ENCODE data around the gene PPIP5K2. TPM values are rescaled to one million over a fixed set of nuclear protein-coding genes. Genes with fewer than 3 reads are reported as not detected.

Gene PPIP5K2
- total and polyA plus RNA-seq, 12 donors = 16.1 to 86.5 (median 45.9) TPM

DNA sequence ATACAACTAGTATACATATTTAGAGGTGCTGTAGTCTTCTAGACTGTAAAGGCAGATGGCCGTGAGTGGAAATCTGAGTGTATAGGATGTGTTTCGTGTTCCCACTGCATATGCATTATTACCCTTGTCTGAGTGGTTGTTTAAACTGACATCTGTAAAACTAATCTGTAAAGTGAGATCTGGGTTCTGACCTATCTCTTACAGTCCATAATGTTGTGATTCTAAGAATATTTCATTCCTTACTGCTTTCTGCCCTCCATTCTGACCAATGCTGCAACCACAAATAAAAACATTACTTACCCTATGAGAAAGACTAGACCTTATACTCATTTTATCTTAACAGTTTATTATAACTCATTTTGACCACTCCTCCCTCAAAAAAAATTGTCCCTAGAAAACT lies 90.9 kb downstream of the PPIP5K2 start:
- Histone ChIP-seq H3K36me3 (replicated peaks in 1 of 2) (no peaks in the 10 kb centered on the region), H3K9me3 (replicated peaks in 1 of 3) (no peaks in the 10 kb centered on the region), H3K27ac (no peak overlapping the region), H3K4me1 (replicated peaks in 1 of 2) (no peaks in the 10 kb centered on the region), H3K4me3 (no peak overlapping the region), H3K27me3 (no peaks in the 10 kb centered on the region)
- intact Hi-C loops (cut with DNase I) = no loop called here
- WGBS, 4 donors = 92 to 100% (median 97%) methylated on average over 2 of the region's 2 CpGs
- no peak for TF ChIP-seq POLR2A (IDR thresholded peaks at IDR 0.05)
- no peak for TF ChIP-seq CTCF (IDR thresholded peaks at IDR 0.05)
- DNase-seq = no peak

GRCh38 chr5:103211576-103212561 lies 91.8 kb downstream of the PPIP5K2 start:
- no peaks in the 10 kb centered on the region for H3K36me3 ChIP-seq (replicated peaks in 1 of 2)
- H3K27ac ChIP-seq = no peak overlapping the region
- H3K4me3 ChIP-seq = no peak overlapping the region
- H3K27me3 ChIP-seq = no peaks in the 10 kb centered on the region
- no peak for DNase-seq
- H3K4me1 ChIP-seq (replicated peaks in 1 of 2) = no peaks in the 10 kb centered on the region
- 67 to 83% (median 68%) methylated on average over 2 of the region's 2 CpGs for WGBS, 4 donors
- TF ChIP-seq CTCF (IDR thresholded peaks at IDR 0.05) (no peak), POLR2A (IDR thresholded peaks at IDR 0.05) (no peak)
- no peaks in the 10 kb centered on the region for H3K9me3 ChIP-seq (replicated peaks in 1 of 3)
- intact Hi-C loops (cut with DNase I) = no loop called here

GRCh38 chr5:103216137-103216536 lies 96.0 kb downstream of the PPIP5K2 start:
- 8 to 23% (median 12%) methylated on average over 2 of the region's 2 CpGs for WGBS, 4 donors
- no peak overlapping the region for H3K4me3 ChIP-seq
- peaks cover 0 to 4% (median 0%) of the 10 kb centered on the region in 3 donors for H3K9me3 ChIP-seq (replicated peaks in 1 of 3)
- no peak overlapping the region for H3K27ac ChIP-seq
- no peak for DNase-seq
- intact Hi-C loops (cut with DNase I) = no loop called here
- no peaks in the 10 kb centered on the region for H3K27me3 ChIP-seq
- no peaks in the 10 kb centered on the region for H3K4me1 ChIP-seq (replicated peaks in 1 of 2)
- H3K36me3 ChIP-seq (replicated peaks in 1 of 2) = no peaks in the 10 kb centered on the region
- TF ChIP-seq POLR2A (IDR thresholded peaks at IDR 0.05) = no peak
- no peak for TF ChIP-seq CTCF (IDR thresholded peaks at IDR 0.05)

DNA sequence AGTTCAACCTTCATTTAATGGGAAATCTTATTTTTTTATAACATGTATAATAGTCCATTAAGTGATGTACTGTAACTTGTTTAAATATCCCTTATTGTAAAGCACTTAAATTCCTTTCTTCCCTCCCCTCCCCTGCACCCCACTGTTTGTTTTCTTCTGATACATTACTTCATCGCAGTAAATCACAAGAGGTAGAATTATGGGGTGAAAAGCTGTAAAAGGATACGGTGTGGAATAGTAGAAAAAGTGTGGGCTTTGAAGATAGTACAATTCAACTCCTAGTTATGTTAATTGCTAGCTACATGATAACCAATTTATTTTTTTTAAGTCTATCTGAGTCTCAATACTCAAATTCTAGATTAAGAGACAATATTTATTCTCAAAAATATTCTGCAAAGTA lies 96.6 kb downstream of the PPIP5K2 start:
- 71 to 82% (median 81%) methylated on average over 2 of the region's 2 CpGs for WGBS, 4 donors
- no peak for TF ChIP-seq CTCF (IDR thresholded peaks at IDR 0.05)

More for the DNA sequence above, 96.6 kb downstream of the PPIP5K2 start:
- no peak for DNase-seq
- Histone ChIP-seq H3K4me1 (replicated peaks in 1 of 2) (no peaks in the 10 kb centered on the region), H3K27ac (no peak overlapping the region), H3K9me3 (replicated peaks in 1 of 3) (peaks cover 0 to 4% (median 0%) of the 10 kb centered on the region in 3 donors), H3K4me3 (no peak overlapping the region), H3K27me3 (no peaks in the 10 kb centered on the region), H3K36me3 (replicated peaks in 1 of 2) (no peaks in the 10 kb centered on the region)
- intact Hi-C loops (cut with DNase I) = no loop called here
